CD4-positive, alpha-beta T cell treated with Interleukin-15 for 4 hours (primary cell): ENCODE data around the gene PF4V1.
"Not testable (repeated sequence)": the region's sequence is repeated elsewhere in the genome, so short reads cannot be mapped to it uniquely, and the experiment has no call there.

Experiments used
- DNase-seq: peaks from one replicate; pipeline ENCODE4 v3.0.0-alpha.2; 2020; ENCODE audit warnings: low spot score

Gene PF4V1

GRCh38 chr4:73870768-73871167 lies 17.7 kb downstream of the PF4V1 start:
- no peak for DNase-seq

DNA sequence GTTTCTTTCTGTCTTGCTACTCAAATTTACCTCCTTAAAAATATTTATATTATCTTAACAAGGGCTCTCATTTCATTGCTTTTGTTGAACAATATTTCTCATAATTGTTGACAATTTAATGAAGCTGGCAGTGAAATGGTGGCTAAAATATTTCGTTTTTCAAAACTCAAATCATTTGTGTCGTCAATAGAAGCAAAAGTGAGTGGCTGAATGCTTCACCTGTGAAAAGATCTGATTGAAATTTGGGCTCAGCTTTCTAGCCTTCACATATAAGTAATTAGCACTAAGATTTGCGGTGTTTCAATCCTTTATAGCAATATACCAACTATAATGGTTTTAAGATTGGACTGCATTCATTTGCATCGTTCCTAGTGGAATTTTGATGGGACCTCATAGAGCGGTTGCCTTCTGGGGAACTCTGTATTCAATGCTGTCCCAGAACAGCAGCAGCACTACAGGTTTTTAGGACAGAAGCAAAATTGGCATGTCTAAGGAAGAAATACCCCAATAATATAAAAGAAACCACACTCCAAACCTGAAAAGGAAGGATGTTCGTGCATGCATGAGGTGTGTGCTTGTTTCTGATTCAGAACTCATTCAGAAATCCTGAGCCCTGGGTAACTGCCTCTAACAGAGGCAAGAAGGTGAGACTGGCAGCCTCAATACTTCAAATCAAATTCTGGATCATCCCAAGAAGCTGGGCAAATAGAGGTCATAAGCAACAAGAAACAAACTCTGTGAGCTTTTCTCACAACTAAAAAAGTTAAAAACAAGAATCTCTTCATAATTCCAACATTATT lies 18.6 kb downstream of the PF4V1 start:
- no peak for DNase-seq

DNA sequence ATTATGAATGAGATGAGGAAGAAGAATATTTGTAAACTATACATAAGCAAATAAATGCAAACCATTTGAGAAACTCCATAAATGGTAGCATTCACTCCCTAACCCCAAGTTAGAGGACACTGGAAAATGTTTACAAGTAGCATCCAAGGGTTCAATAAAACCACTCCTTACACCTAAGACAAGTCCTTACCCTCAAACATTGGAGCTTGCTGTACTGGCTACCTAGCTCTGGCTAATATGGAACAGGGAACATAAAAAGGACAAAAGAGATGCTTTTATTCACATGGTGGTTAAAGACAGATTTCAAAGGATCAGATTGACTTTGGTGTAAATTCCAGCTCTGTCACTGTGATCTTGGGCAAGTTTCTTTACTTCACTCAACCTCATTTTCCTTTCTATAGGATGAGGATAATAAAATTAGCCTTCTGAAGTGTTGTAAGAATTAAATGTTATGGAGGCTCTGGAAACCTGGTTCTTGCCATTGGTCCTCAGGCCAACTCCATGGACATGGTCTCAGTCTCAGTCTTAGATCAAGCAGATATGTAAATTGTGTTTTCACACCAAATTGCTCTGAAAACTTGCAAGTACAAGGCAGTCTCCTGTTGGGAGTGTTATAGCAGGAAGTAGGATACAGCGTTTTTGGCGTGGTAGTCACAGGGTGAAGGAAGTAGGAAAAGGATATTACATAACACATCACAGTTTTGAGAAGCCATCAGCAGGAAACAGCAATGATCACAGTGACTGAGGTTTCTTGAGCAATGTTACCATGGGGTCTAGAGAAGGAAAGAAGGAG lies 19.4 kb downstream of the PF4V1 start:
- no peak for DNase-seq

GRCh38 chr4:73874386-73874785 lies 21.3 kb downstream of the PF4V1 start:
- no peak for DNase-seq

- no peak for DNase-seq
These were observed 22.3 kb downstream of the PF4V1 start for GRCh38 chr4:73875401-73875800.

- DNase-seq: no peak
These were observed 30.2 kb downstream of the PF4V1 start for GRCh38 chr4:73883306-73883705.

DNA sequence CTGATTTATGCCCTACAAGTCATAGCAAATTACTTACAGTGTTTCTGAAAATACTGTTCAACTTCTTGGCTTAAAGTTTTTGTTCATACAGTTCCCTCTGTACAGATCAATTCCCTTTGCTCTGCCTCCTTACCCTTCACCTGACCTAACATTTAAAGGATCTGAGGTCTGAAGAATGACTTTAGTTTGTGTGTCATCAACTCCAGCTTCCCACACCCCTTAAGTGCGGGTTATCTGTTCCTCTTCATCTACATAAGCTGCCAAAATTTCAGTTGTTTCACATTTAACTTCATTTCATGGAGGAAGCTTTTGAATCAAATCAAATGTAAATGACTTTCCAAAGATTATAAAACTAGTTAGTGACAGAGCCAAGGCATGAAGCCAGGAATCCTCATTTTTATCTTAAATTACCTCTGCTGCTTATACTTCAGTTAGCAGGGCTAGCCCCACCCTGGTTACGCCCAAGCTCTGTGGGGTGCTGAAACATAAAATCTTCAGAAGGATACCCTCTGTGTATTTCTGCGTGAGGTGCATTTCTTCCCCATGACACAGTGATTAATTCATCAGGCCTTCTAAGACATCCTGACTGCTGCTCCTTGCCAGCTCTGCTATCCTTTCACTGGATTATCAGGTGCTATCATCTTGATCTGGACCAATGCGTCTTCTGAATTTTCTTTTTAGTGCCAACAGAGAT lies 32.6 kb downstream of the PF4V1 start:
- DNase-seq: no peak

GRCh38 chr4:73891326-73891725 lies 38.2 kb downstream of the PF4V1 start:
- no peak for DNase-seq

DNA sequence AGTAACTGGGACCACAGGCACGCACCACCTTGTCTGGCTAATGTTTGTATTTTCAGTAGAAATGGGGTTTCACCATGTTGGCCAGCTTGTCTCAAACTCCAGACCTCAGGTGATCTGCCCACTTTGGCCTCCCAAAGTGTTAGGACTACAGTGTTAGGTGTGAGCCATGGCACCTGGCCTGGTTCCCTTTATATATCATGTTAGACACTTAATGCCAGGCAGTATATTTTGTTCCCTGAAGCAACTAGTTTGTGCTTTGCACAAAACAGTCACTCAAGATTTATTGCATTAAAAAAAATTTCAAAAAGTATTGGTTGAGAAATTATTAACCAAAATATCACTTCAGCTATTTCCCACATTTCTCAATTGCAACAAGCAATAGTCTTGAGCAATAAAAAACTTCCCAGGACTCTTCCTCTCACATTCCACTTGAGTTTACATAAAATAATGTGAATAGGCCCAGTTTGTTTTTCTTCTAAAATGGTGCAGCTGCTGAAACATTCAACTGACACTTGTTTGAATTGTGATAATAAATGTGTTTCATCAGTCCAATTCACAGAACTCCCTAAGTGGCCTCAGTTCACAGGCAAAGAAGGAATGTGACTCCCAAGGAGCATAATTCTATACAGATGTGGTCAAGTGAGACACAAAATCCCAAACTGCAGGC lies 38.8 kb downstream of the PF4V1 start:
- DNase-seq: no peak

- DNase-seq: no peak
These were observed 39.9 kb downstream of the PF4V1 start for GRCh38 chr4:73892966-73893365.

DNA sequence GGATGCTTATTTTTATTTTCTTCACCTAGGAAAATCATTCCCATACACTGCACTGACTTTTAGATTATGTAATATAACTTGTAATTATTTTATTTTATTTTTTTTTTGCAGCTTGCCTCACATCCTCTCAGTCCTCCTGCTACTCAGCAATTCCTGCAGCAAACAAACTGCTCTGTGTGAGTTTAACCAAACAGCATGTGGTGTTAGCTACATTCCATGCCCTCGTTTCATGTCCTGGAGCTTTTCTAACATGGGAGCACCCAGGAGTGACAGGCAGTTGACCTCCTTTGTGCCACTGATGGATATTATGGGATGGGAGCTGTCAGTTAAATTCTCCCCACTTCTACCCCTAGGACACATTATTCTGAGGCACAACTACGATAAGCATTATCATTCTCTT lies 40.9 kb downstream of the PF4V1 start:
- no peak for DNase-seq

- DNase-seq: no peak
These were observed 42.4 kb downstream of the PF4V1 start for GRCh38 chr4:73895201-73896175.

GRCh38 chr4:73896416-73896815 lies 43.3 kb downstream of the PF4V1 start:
- no peak for DNase-seq

DNA sequence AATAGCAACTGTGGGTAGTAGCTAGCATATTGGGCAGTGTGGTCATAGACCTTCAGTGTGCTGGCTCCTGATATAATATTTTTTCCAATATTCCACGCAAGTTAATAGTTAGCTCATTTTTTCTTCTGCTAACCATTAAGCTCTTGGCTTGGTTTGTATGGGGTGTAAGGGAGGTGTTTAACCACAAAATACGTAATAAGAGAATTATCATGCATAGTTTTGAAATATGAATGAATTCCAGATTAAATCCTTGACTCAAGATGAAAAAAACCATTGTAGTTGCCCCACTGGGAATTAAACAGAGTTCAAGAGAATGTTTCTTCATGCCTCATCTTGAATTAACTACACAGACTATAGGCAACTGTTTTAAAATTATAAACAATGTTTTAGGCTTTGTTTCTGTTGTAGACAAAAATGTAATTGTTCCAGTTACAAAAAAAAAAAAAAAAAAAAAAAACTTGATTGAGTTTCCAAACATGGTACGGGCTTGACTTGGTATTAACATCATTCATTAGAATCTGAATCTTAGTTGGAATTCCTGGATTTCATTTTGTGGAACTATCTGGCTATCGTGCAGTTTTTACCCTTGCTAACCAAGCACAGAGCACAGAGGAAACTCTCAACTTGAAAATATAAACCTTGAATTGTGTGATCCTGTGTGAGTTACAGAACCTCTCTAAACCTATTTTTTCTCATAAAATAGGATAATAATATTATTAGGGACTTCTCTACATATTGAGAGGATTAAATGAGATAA lies 44.5 kb downstream of the PF4V1 start:
- no peak for DNase-seq

- not testable (repeated sequence) for DNase-seq
These were observed 46.2 kb downstream of the PF4V1 start for GRCh38 chr4:73899338-73899737.

DNA sequence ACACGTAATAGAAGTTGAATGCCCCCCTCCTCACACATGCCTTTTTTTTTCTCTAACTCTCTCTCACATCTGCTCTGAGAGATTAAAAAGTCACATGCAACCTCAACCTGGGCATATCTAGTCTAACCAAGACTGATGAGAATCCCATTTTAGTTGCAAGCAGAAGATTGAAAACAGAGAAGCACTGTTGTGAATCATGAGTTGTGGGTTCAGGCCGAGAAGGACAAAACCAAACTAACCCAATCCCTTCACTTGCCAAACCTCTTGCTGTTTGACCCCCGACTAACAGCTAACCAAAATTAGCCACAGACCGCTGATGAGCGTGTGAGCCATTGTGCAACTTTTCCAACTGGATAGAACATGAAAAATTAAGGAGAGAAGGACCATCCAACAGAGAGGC lies 47.9 kb downstream of the PF4V1 start:
- no peak for DNase-seq

DNA sequence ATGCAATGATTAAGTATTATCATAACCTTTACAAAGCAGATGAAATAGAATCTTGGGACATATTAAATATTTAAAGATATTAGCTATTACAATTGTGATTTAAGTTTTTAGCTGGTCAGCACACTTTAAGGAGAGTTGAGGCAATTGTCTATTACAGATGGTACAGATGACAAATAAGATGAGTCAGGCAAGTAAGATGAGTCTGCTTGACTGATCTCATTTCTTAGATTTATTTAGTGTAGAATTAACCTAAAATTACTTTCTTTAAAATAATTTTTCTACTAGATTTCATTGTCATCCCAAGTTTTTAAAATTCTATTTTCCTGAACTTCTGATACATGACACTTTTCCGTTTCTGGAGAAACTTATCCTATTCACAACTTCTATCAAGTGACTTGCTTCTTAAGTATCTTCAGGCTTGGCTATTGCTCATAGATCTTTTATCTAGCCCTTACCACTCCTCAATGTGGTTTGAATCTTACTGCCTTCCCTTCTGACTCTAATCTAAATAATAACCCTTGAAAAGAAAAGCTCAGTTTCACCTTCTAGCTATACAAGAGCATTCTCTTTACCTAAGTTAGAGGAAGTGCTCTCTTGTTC lies 49.0 kb downstream of the PF4V1 start:
- DNase-seq: no peak

GRCh38 chr4:73902817-73903547 lies 49.9 kb downstream of the PF4V1 start:
- no peak for DNase-seq
